Vagina (tissue), 2 donors: Measurements from ENCODE around the gene FOSL1.

Source experiments
- CTCF ChIP-seq, 3 experiments: fragments of 450-650 bp in 2 of 3; fragments of 200-600 bp in 1 of 3; sonication (generic) in 1 of 3; IDR thresholded peaks; one replicate each; pipeline ENCODE4 v1.5.1; 2017 to 2019; ENCODE audit warnings: antibody characterized with exemption in 3 of 3, mild to moderate bottlenecking in 2 of 3, moderate library complexity in 2 of 3
- POLR2AphosphoS5 ChIP-seq, 2 donors: sonication (generic); formaldehyde crosslinking; IDR thresholded peaks; one replicate each; pipeline ENCODE4 v1.9.0; 2017; ENCODE audit warnings: antibody characterized with exemption in 2 of 2, mild to moderate bottlenecking in 2 of 2, low read depth in 1 of 2; ENCODE audit not compliant: insufficient read depth in 1 of 2

- no peak for TF ChIP-seq CTCF (IDR thresholded peaks at IDR 0.05)
- TF ChIP-seq POLR2AphosphoS5 (IDR thresholded peaks at IDR 0.05; ENCODE audit: insufficient read depth in 1 of 2, low read depth in 1 of 2), result no peak
Measured at GRCh38 chr11:65920372-65920802, 20.2 kb upstream of the FOSL1 start.
